ENCODE measurements around the gene PICK1.

The PICK1 gene

GRCh38 chr22:38065539-38065938 is 8.3 kb downstream of the PICK1 start:
- no peak overlapping the region for H3K4me3 ChIP-seq (ENCODE audit: low read length)
- no peak for TF ChIP-seq CTCF (conservative IDR thresholded peaks at IDR 0.05; ENCODE audit: low read length)
- DNase-seq (ENCODE audit: low read depth) = no peak

GRCh38 chr22:38066381-38067027 is 9.3 kb downstream of the PICK1 start:
- DNase-seq (ENCODE audit: low read depth) = no peak
- no peak overlapping the region for H3K4me3 ChIP-seq (ENCODE audit: low read length)
- TF ChIP-seq CTCF (conservative IDR thresholded peaks at IDR 0.05; ENCODE audit: low read length) = 0 out of 2 replicates have a peak, but pooled peaks have one; percentile 17

GRCh38 chr22:38067028-38067415 is 9.8 kb downstream of the PICK1 start:
- no peak for TF ChIP-seq CTCF (conservative IDR thresholded peaks at IDR 0.05; ENCODE audit: low read length)
- no peak overlapping the region for H3K4me3 ChIP-seq (ENCODE audit: low read length)
- no peak for DNase-seq (ENCODE audit: low read depth)

GRCh38 chr22:38067761-38068360 is 10.7 kb downstream of the PICK1 start:
- no peak overlapping the region for H3K4me3 ChIP-seq (ENCODE audit: low read length)
- no peak for DNase-seq (ENCODE audit: low read depth)
- no peak for TF ChIP-seq CTCF (conservative IDR thresholded peaks at IDR 0.05; ENCODE audit: low read length)

- DNase-seq (ENCODE audit: low read depth) = no peak
- H3K4me3 ChIP-seq (ENCODE audit: low read length) = no peak overlapping the region
- no peak for TF ChIP-seq CTCF (conservative IDR thresholded peaks at IDR 0.05; ENCODE audit: low read length)
These were observed 11.6 kb downstream of the PICK1 start for GRCh38 chr22:38068641-38069371.

GRCh38 chr22:38069372-38070249 is 12.4 kb downstream of the PICK1 start:
- H3K4me3 ChIP-seq (ENCODE audit: low read length) = no peak overlapping the region
- TF ChIP-seq CTCF (conservative IDR thresholded peaks at IDR 0.05; ENCODE audit: low read length) = peak; percentile 45
- DNase-seq (ENCODE audit: low read depth) = peak; percentile 44
